DOHH2 (cell line): ENCODE measurements around the gene RASIP1.

Source experiments
- EZH2phosphoT487 ChIP-seq: fragments of 200-600 bp; sonication (generic); IDR thresholded peaks from 2 replicates; pipeline ENCODE4 v1.6.1; 2017; ENCODE audit warnings: borderline replicate concordance, mild to moderate bottlenecking, antibody characterized with exemption, low read length, moderate library complexity, mixed read lengths
- TF ChIP-seq, protein P1 (sequence below): fragments of 200-600 bp; sonication (generic); IDR thresholded peaks from one replicate; pipeline ENCODE4 v1.5.1; 2014; ENCODE audit warnings: antibody characterized with exemption, mild to moderate bottlenecking, low read depth, low read length; ENCODE audit not compliant: poor library complexity, severe bottlenecking

DNA sequence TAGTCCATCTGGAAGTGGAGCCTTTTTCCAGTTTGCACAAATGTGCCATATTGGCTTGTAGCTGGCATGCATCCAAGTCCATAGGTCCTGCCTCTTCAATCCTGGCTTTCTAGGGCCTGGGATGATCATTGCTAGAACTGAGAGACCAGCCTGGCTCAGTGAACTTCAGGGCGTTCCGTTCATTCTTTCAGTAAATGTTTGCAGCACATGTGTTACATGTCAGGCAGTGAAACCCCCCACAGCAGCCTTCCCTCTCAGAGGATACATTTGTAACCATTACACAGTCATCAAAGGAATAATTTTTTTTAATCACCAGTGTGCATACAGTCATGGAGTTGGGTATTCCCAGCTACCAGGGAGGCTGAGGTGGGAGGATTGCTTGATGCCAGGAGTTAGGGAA is 35.0 kb downstream of the RASIP1 start:
- TF ChIP-seq, protein P1, sequence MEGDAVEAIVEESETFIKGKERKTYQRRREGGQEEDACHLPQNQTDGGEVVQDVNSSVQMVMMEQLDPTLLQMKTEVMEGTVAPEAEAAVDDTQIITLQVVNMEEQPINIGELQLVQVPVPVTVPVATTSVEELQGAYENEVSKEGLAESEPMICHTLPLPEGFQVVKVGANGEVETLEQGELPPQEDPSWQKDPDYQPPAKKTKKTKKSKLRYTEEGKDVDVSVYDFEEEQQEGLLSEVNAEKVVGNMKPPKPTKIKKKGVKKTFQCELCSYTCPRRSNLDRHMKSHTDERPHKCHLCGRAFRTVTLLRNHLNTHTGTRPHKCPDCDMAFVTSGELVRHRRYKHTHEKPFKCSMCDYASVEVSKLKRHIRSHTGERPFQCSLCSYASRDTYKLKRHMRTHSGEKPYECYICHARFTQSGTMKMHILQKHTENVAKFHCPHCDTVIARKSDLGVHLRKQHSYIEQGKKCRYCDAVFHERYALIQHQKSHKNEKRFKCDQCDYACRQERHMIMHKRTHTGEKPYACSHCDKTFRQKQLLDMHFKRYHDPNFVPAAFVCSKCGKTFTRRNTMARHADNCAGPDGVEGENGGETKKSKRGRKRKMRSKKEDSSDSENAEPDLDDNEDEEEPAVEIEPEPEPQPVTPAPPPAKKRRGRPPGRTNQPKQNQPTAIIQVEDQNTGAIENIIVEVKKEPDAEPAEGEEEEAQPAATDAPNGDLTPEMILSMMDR, result no peak
- no peak for TF ChIP-seq EZH2phosphoT487
